K562 (cell line): ENCODE results near the gene CBL. TPM values are rescaled to one million over a fixed set of nuclear protein-coding genes. Genes with fewer than 3 reads are reported as not detected.

Experiments
- ATAC-seq: fragments of 200-7000 bp; cut with Tn5 transposase; 3 replicates; pipeline ENCODE4 v1.9.1; 2020; ENCODE audit warnings: moderate library complexity
- BruUV-seq: library from RNA; stranded (reverse); fragments of 400-500 nt; replicated peaks from 2 replicates; lab custom pipeline; 2021; lab: Mats Ljungman, UMichigan
- CTCF ChIA-PET: fragments of 300-600 bp; formaldehyde crosslinking; extraction: SDS; loops from one replicate; lab custom pipeline; 2021; ENCODE audit warnings: low intra/inter-chr PET ratio; lab: Yijun Ruan, JAX
- POLR2A ChIA-PET: fragments of 300-600, 350-650 bp; sonication (Branson Sonifier 250); formaldehyde crosslinking; extraction: SDS; loops from one replicate; lab custom pipeline; 2021; ENCODE audit warnings: antibody characterized with exemption, inconsistent platforms; lab: Yijun Ruan, JAX
- DNase-seq, 4 experiments: peaks; one replicate each; pipeline versions ENCODE4 v3.0.0 to v3.0.0-alpha.2; 2011 to 2018; ENCODE audit warnings: low spot score in 3 of 4, mixed read lengths in 3 of 4; ENCODE audit errors: extremely low read depth in 1 of 4
- FAIRE-seq: peaks from 2 replicates; lab custom pipeline; 2011; peaks lifted over from hg19 to GRCh38; lab: Jason Lieb, UNC
- H2AFZ ChIP-seq: 2 replicates; pipeline ENCODE4 v1.6.0; 2011; ENCODE audit warnings: low read depth, low read length, control low read depth, inconsistent platforms
- H3K27ac ChIP-seq: fragments of 200-600 bp; 3 replicates; pipeline ENCODE4 v1.8.0; 2011; ENCODE audit warnings: low read depth, mild to moderate bottlenecking, control low read depth, inconsistent platforms, low read length, moderate library complexity, mixed read lengths; ENCODE audit errors: extremely low read depth
- H3K27me3 ChIP-seq, 2 experiments: fragments of 300-600 bp in 1 of 2; 2 replicates in 1 of 2; 3 replicates in 1 of 2; pipeline versions ENCODE4 v1.6.0 to v1.8.0; 2011; ENCODE audit warnings: inconsistent platforms in 2 of 2, low read length in 2 of 2, mild to moderate bottlenecking in 1 of 2, mixed read lengths in 1 of 2, moderate library complexity in 1 of 2; ENCODE audit not compliant: control insufficient read depth in 2 of 2, insufficient read depth in 2 of 2
- H3K36me3 ChIP-seq: fragments of 300-600 bp; 3 replicates; pipeline ENCODE4 v1.8.0; 2011; ENCODE audit warnings: mild to moderate bottlenecking, low read length, inconsistent platforms; ENCODE audit not compliant: control insufficient read depth, insufficient read depth
- H3K4me1 ChIP-seq, 2 experiments: fragments of 200-600 bp in 1 of 2; replicated peaks in 1 of 2; 2 replicates in 1 of 2; 3 replicates in 1 of 2; pipeline versions ENCODE4 v1.5.1 to v1.8.0; 2011; ENCODE audit warnings: inconsistent platforms in 2 of 2, low read length in 2 of 2, mild to moderate bottlenecking in 1 of 2, mixed read lengths in 1 of 2, moderate library complexity in 1 of 2; ENCODE audit not compliant: control insufficient read depth in 2 of 2, insufficient read depth in 2 of 2
- H3K4me2 ChIP-seq: 2 replicates; pipeline ENCODE4 v1.6.1; 2011; ENCODE audit warnings: low read length, control low read depth, inconsistent platforms, mixed read lengths; ENCODE audit not compliant: insufficient read depth
- H3K4me3 ChIP-seq: fragments of 200-600 bp; sonication (generic), shearing (Covaris generic); 2 replicates; pipeline ENCODE4 v1.5.1; 2016; ENCODE audit warnings: control low read depth, inconsistent platforms
- H3K79me2 ChIP-seq: fragments of 200-600 bp; 3 replicates; pipeline ENCODE4 v1.8.0; 2011; ENCODE audit warnings: low read length, inconsistent platforms; ENCODE audit not compliant: control insufficient read depth, insufficient read depth
- H3K9ac ChIP-seq, 2 experiments: 2 replicates each; pipeline versions ENCODE4 v1.6.0 to v1.6.1; 2011; ENCODE audit warnings: low read depth in 2 of 2, low read length in 2 of 2, control low read depth in 1 of 2, inconsistent platforms in 1 of 2, mild to moderate bottlenecking in 1 of 2, mixed read lengths in 1 of 2; ENCODE audit not compliant: insufficient read depth in 1 of 2
- H3K9me1 ChIP-seq: one replicate; pipeline ENCODE4 v1.6.0; 2011; ENCODE audit warnings: inconsistent platforms, mild to moderate bottlenecking, low read length, moderate library complexity; ENCODE audit not compliant: control insufficient read depth, insufficient read depth
- H3K9me3 ChIP-seq: replicated peaks from 2 replicates; pipeline ENCODE4 v1.5.1; 2011; ENCODE audit warnings: low read depth, low read length, inconsistent platforms; ENCODE audit not compliant: control insufficient read depth, insufficient read depth
- H4K20me1 ChIP-seq: replicated peaks from 2 replicates; pipeline ENCODE4 v1.6.1; 2011; ENCODE audit warnings: low read length, inconsistent platforms, mixed read lengths; ENCODE audit not compliant: control insufficient read depth, insufficient read depth
- IFI16 ChIP-seq: fragments of 250-450 bp; sonication (Bioruptor Pico); IDR thresholded peaks from 2 replicates; pipeline ENCODE4 v2.1.2; 2022; ENCODE audit warnings: mild to moderate bottlenecking, inconsistent platforms
- MCM2 ChIP-seq: fragments of 450-650 bp; IDR thresholded peaks from 2 replicates; pipeline ENCODE4 v1.6.1; 2017; ENCODE audit warnings: low read depth, mild to moderate bottlenecking
- MCM5 ChIP-seq: fragments of 450-650 bp; IDR thresholded peaks from 2 replicates; pipeline ENCODE4 v1.6.1; 2016; ENCODE audit warnings: low read depth
- MYNN ChIP-seq, 2 experiments: sonication (generic); formaldehyde crosslinking in 1 of 2; IDR thresholded peaks; 2 replicates each; pipeline versions ENCODE4 v1.5.0 to v1.6.1; 2016 to 2020; ENCODE audit warnings: antibody characterized with exemption in 1 of 2, missing genetic modification reagents in 1 of 2
- TGIF2 ChIP-seq: sonication (generic); formaldehyde crosslinking; IDR thresholded peaks from 2 replicates; pipeline ENCODE4 v1.8.1; 2022; ENCODE audit warnings: mild to moderate bottlenecking, missing genetic modification reagents, moderate library complexity
- ZBED1 ChIP-seq: IDR thresholded peaks from 2 replicates; pipeline ENCODE4 v1.6.1; 2014
- ZNF212 ChIP-seq: fragments of 450-650 bp; formaldehyde crosslinking; IDR thresholded peaks from 2 replicates; pipeline ENCODE4 v1.4.0; 2020; ENCODE audit warnings: mild to moderate bottlenecking
- WGBS: fragments of 100-300 bp; shearing (Covaris generic); methylation state at CpG from one replicate; pipeline ENCODE4 v1.1.6; 2016; ENCODE audit warnings: low coverage, mixed read lengths; ENCODE audit not compliant: insufficient coverage; ENCODE audit errors: missing lambda C conversion rate; 5-methylcytosine and 5-hydroxymethylcytosine counted together
- in situ Hi-C: fragments of 300-500 bp; cut with MboI; formaldehyde crosslinking; loops from 4 replicates; pipeline ENCODE4 v1.15.0; 2018; ENCODE audit warnings: inconsistent platforms, mixed read lengths
- intact Hi-C: fragments of 100-400 bp; cut with micrococcal nuclease; formaldehyde crosslinking; loops from 2 replicates; pipeline ENCODE4 v1.14.2; 2022
- polyA plus RNA-seq, 8 experiments: library from polyadenylated mRNA; depleted of rRNA in 4 of 8; stranded (reverse) in 5 of 8; unstranded in 3 of 8; fragments of >200 nt; fragmentation: Nextera tagmentation in 2 of 8; fragmentation: Illumina TruSeq in 1 of 8; extraction: Ambion mirVana in 2 of 8; extraction: Trizol in 1 of 8; gene quantifications; 2 replicates each; pipeline versions ENCODE4 v1.2.1 to v1.2.3, GENCODE V29; 2011 to 2014; ENCODE audit warnings: inconsistent platforms in 1 of 8, missing spikeins in 1 of 8
- total RNA-seq, 7 experiments: library from RNA; depleted of rRNA in 6 of 7; stranded (reverse); fragments of >200 nt in 6 of 7; fragmentation: Illumina TruSeq in 2 of 7; extraction: Trizol in 2 of 7; gene quantifications; 2 replicates each; pipeline versions ENCODE4 v1.2.1 to v1.2.3, GENCODE V29; 2011 to 2021; ENCODE audit warnings: low replicate concordance in 1 of 7
- TF ChIP-seq, protein P1 (sequence below): fragments of 250-450 bp; sonication (Bioruptor Pico); IDR thresholded peaks from 2 replicates; pipeline ENCODE4 v1.8.0; 2021; ENCODE audit warnings: mild to moderate bottlenecking, moderate library complexity
- TF ChIP-seq, protein P2 (sequence below): fragments of 450-650 bp; IDR thresholded peaks from 2 replicates; pipeline ENCODE4 v1.6.1; 2017; ENCODE audit warnings: antibody characterized with exemption

The CBL gene
- total and polyA plus RNA-seq, 9 of the 15 experiments (the other 6 are each of a cell fraction or from before 2014, with no cell fraction given): 3.2 to 24.9 (median 9.9) TPM

DNA sequence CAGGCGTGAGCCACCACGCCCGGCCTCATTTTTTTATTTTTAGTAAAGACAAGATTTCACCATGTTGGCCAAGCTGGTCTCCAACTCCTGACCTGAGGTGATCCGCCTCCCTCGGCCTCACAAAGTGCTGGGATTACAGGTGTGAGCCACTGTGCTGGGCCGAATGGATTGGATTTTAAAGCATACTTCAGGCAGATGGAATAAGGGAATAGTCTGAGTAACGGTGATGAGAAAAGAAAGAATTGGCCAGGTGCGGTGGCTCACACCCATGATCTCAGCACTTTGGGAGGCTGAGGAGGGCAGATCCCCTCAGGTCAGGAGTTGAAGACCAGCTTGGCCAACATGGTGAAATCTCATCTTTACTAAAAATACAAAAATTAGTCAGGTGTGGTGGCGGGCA lies 2.1 kb upstream of the CBL start:
- Histone ChIP-seq H3K36me3 (no peaks in the 10 kb centered on the region), H3K27me3 (no peaks in the 10 kb centered on the region), H3K27ac (no peak overlapping the region), H2AFZ (no peak overlapping the region), H3K9ac (no peak overlapping the region), H3K4me3 (no peak overlapping the region), H3K4me2 (no peak overlapping the region), H3K9me3 (no peaks in the 10 kb centered on the region), H4K20me1 (0 out of 2 replicates have a peak, but pooled peaks cover 7% of the 10 kb centered on the region), H3K4me1 (peaks cover 13% of the 10 kb centered on the region in 2 experiments; a peak in 4 of 5 replicates), H3K79me2 (peaks cover 27% of the 10 kb centered on the region), H3K9me1 (no peaks in the 10 kb centered on the region)
- in situ Hi-C loops: no loop called here
- CTCF ChIA-PET: no interaction called here
- WGBS: 92% methylated on average over 8 of the region's 9 CpGs
- BruUV-seq: no TSS peak
- intact Hi-C loops: no loop called here
- POLR2A ChIA-PET: interaction anchor here (0.6 kb wide), 2 partner anchors 119 to 130 kb away, joined by 3 to 5 read pairs; no protein-coding TSS in a partner anchor
- FAIRE-seq (no peak), ATAC-seq (no peak), DNase-seq (no peak)
- TF ChIP-seq, protein P1, sequence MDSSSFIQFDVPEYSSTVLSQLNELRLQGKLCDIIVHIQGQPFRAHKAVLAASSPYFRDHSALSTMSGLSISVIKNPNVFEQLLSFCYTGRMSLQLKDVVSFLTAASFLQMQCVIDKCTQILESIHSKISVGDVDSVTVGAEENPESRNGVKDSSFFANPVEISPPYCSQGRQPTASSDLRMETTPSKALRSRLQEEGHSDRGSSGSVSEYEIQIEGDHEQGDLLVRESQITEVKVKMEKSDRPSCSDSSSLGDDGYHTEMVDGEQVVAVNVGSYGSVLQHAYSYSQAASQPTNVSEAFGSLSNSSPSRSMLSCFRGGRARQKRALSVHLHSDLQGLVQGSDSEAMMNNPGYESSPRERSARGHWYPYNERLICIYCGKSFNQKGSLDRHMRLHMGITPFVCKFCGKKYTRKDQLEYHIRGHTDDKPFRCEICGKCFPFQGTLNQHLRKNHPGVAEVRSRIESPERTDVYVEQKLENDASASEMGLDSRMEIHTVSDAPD (CRISPR knock-in tag): no peak
- TF ChIP-seq TGIF2 (no peak), ZNF212 (CRISPR knock-in tag) (no peak), MCM5 (no peak), MYNN (IDR thresholded peaks at IDR 0.05) (no peak), MYNN (CRISPR knock-in tag; IDR thresholded peaks at IDR 0.05) (no peak), ZBED1 (no peak), IFI16 (CRISPR knock-in tag) (no peak), MCM2 (no peak)
- TF ChIP-seq, protein P2, sequence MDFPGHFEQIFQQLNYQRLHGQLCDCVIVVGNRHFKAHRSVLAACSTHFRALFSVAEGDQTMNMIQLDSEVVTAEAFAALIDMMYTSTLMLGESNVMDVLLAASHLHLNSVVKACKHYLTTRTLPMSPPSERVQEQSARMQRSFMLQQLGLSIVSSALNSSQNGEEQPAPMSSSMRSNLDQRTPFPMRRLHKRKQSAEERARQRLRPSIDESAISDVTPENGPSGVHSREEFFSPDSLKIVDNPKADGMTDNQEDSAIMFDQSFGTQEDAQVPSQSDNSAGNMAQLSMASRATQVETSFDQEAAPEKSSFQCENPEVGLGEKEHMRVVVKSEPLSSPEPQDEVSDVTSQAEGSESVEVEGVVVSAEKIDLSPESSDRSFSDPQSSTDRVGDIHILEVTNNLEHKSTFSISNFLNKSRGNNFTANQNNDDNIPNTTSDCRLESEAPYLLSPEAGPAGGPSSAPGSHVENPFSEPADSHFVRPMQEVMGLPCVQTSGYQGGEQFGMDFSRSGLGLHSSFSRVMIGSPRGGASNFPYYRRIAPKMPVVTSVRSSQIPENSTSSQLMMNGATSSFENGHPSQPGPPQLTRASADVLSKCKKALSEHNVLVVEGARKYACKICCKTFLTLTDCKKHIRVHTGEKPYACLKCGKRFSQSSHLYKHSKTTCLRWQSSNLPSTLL: no peak
